NCI-H1092 treated with DMSO at 0.1 percent for 48 hours (cell line): Measurements from ENCODE around the gene GART.
"Not testable (repeated sequence)": the region's sequence is repeated elsewhere in the genome, so short reads cannot be mapped to it uniquely, and the experiment has no call there.

Experiments used
- DNase-seq: peaks from one replicate; lab custom pipeline; 2025; lab: John Stamatoyannopoulos, UW

Gene GART

DNA sequence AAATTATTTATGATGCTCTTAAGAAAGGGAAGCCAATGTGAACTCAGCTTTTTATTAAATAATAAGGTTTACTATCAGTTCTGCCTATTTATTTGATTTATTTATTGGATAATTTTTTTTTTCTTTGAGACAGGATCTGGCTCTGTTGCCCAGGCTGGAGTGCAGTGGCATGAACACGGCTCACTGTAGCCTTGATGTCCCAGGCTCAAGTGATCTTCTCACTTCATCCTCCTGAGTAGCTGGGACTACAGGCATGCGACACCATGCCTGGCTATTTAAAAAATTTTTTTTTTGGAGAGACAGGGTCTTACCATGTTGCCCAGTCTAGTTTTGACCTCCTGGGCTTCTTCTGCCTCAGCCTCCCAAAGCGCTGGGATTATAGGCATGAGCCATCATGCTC, 29.4 kb downstream of the GART start:
- DNase-seq, result no peak

DNA sequence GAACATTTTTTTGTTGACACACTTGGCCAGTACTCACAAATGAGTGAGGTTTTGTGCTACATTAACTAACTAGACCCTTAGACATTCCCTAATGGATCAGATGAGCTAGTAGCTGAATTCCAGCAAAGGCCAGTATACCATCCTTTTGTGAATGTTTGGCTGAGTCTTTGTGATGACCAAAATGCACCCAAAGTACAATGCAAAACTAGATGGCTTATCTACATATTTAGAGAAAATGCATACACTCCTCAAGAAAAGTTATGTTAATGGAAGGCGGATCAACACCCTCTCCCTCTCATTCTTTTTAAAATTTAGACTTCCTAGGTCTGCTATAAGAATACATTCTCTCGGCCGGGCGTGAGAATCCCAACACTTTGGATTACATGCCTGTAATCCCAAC, 30.3 kb downstream of the GART start:
- no peak for DNase-seq

DNA sequence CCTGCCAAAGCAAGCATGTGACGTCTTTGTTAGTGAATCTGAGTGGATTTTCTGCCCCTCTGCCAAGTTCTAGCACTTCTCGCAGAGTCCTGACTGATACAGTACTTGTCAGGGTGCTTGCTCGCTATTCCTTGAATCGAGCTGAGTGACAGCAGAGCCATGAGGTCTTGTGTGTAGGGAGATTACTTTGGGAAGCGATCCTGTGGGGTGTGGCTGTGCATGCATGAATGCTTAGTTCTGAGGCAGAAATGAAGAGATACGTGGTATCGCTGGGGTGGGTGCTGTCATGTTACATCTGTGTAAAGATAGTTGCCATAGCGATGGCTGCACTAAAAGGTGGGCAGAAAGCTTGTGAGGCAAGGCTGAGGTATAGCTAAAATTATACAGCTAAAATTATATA, 31.1 kb downstream of the GART start:
- no peak for DNase-seq

GRCh38 chr21:33507003-33507402, 34.9 kb downstream of the GART start:
- DNase-seq, result not testable (repeated sequence)

DNA sequence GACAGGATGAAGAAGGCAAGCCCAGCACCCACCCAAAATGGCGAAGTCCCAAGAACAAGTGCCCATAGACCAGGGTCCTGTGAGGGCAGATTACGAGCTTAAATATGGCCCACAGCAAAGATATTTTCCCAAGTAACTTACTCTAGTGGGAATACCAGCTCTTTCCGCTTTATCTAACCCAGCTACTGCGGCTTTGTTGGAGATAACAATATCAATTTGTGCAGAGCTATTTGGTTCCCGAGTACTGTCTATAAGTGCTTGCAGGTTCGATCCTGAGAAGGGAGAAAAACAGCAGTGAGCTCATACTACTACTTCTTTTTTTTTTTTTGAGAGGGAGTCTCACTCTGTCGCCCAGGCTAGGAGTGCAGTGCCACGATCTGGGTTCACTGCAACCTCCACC, 36.1 kb downstream of the GART start:
- DNase-seq, result no peak

DNA sequence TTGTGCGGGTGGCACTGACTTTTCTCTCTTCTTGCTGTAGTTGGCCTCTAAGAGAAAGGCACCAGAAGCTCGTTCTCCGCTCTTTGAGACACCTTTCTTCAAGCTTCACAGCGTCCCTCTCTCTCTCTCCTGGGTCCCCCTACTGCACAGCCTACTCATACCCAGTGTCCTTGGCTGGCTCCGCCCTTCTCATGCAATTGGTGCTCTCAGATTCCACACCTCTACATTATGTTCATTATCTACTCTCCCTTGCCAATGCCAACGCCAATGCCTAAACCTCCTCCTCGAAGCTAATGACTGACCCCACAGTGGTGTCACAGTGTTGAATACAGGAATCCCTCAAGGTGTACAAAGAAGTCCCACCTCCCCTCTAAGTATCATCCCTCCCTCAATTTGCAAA, 45.6 kb downstream of the GART start:
- DNase-seq, result no peak

DNA sequence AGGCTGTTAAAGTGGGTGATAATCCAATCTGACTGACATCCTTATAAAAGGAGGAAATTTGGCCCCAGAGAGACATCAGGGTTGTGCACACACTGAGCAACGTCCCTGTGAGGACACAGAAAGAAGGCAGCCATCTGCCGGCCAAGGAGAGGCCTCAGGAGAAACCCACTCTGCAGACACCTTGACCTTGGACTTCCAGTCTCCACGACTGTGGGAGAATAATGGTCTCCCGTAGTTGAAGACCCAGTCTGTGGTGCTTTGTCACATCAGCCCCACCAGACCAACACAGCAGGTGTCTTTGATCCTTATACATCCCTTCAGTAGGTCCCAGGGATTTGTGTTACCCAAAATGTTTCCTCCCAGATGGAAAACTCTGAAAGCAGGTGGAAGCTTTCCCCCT, 46.2 kb downstream of the GART start:
- no peak for DNase-seq

- no peak for DNase-seq
Observed at GRCh38 chr21:33493756-33494155, 48.2 kb downstream of the GART start.

- DNase-seq, result no peak
Observed at GRCh38 chr21:33492571-33492970, 49.3 kb downstream of the GART start.

- peak; percentile 95 for DNase-seq
Observed at GRCh38 chr21:33491373-33492102, 50.4 kb downstream of the GART start, which contains the start of gene DNAJC28. Gene DNAJC28, minus strand, starts transcription at chr21:33491716. Its CDS starts 2,323 bp downstream, at chr21:33489393.

- no peak for DNase-seq
Observed at GRCh38 chr21:33490991-33491372, 50.9 kb downstream of the GART start.

GRCh38 chr21:33488936-33489335, 53.0 kb downstream of the GART start:
- no peak for DNase-seq

GRCh38 chr21:33487996-33488395, 53.9 kb downstream of the GART start:
- no peak for DNase-seq

DNA sequence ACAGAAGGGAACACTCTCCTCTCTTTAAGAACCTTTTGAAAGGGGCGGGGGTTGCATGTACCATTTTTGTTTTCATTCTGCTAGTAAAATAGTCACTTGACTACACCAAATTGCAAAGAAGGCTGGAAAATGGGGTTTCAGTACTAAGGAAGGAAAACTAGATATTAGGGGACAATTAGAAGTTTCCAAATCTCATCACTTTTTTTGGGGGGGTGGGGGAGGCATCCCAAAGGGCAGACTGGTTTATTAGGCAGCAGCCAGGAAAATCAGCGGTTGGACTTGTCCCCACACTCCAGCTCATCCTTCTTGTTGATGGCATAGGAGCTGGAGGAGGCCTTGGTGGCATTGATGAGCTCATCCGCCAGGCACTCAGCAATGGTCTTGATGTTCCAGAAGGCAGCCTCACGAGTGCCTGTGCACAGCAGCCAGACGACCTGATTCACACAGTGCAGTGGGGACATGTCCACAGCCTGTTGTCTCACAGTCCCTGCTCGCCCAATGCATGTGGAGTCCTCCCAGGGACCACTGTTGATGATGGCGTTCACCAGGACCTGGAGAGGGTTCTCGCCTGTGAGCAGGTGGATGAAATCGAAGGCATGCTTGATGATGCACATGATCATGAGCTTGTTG, 60.5 kb downstream of the GART start:
- no peak for DNase-seq

DNA sequence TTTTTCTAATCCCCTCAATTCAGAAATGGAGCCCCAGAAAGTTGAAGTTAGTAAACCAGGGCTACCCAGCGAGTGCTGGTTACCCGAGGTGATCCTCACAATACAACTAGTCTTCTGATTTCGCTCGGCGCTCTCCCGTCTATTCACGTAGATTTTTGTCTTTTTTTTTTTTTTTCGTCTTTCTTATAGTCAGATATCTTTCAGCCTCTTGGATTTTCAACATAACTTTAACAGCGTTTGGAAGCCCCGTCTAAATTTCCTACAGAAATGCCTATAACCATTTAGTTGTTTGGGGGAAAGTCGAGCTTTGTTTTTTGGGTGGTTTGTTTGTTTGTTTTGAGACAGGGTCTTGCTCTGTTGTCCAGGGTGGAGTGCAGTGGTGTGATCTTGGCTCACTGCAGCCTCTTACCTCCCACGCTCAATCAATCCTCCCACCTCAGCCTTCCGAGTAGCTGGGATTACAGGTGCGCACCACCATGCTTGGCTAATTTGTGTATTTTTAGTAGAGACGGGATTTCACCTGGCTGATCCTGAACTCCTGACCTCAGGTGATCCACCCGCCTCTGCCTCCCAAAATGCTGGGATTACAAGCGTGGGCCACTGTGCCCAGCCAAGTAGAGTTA, 61.3 kb downstream of the GART start:
- no peak for DNase-seq

GRCh38 chr21:33479679-33480480, 62.0 kb downstream of the GART start, which contains the start of gene TMEM50B:
Gene TMEM50B, minus strand, starts transcription at chr21:33479974. Its CDS starts 11,089 bp downstream, at chr21:33468885.
- peak; percentile 92 for DNase-seq

- DNase-seq, result peak; percentile 39
Observed at GRCh38 chr21:33478935-33479678, 62.8 kb downstream of the GART start.

DNA sequence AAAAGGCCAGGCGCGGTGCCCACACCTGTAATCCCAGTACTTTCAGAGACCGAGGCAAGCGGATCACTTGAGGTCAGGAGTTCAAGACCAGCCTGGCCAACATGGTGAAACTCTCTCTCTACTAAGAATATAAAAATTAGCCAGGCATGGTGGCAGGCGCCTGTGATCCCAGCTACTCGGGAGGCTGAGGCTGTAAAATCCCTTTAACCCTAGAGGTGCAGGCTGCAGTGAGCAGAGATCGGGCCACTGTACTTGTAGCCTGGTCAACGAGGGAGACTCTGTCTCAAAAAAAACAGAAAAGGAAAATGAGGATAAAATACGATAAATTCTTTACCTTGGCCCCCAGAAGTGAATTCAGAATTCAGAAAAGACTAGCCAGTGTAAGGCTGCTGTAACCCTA, 63.7 kb downstream of the GART start:
- no peak for DNase-seq

GRCh38 chr21:33477066-33477465, 64.9 kb downstream of the GART start:
- no peak for DNase-seq

- no peak for DNase-seq
Observed at GRCh38 chr21:33473344-33473743, 68.6 kb downstream of the GART start.

DNA sequence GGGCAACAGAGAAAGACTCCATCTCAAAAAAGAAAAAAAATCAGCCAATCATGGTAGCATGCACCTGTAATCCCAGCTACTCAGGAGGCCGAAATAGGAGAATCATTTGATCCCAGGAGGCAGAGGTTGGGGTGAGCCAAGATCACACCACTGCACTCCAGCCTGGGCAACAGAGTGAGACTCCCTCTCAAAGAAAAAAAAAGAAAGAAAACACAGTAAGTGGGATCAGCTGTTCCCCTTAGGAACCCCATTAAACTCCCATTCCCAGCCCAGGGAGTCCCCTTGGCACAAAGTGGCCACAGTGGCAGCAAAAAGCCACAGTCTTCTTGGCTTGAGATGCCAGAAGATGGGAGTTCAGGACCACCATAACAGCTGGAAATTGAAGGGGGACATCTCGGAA, 71.2 kb downstream of the GART start:
- DNase-seq, result no peak

- not testable (repeated sequence) for DNase-seq
Observed at GRCh38 chr21:33469183-33469582, 72.7 kb downstream of the GART start.
